Measurements from ENCODE around the gene GPR17.

The GPR17 gene

GRCh38 chr2:127665267-127665893, 19.4 kb downstream of the GPR17 start:
- DNase-seq (ENCODE audit: extremely low read depth in 1 of 2, low read depth in 1 of 2): no peak

- no peak for DNase-seq (ENCODE audit: extremely low read depth in 1 of 2, low read depth in 1 of 2)
Measured at GRCh38 chr2:127669056-127669455, 23.1 kb downstream of the GPR17 start.

- no peak for DNase-seq (ENCODE audit: extremely low read depth in 1 of 2, low read depth in 1 of 2)
Measured at GRCh38 chr2:127670055-127670956, 24.4 kb downstream of the GPR17 start.

- DNase-seq (ENCODE audit: extremely low read depth in 1 of 2, low read depth in 1 of 2): no peak
Measured at GRCh38 chr2:127670957-127671290, 25.0 kb downstream of the GPR17 start.

- DNase-seq (ENCODE audit: extremely low read depth in 1 of 2, low read depth in 1 of 2): no peak
Measured at GRCh38 chr2:127671557-127672302, 25.8 kb downstream of the GPR17 start.

- DNase-seq (ENCODE audit: extremely low read depth in 1 of 2, low read depth in 1 of 2): no peak
Measured at GRCh38 chr2:127672341-127673224, 26.6 kb downstream of the GPR17 start.

- DNase-seq (ENCODE audit: extremely low read depth in 1 of 2, low read depth in 1 of 2): no peak
Measured at GRCh38 chr2:127673291-127674069, 27.5 kb downstream of the GPR17 start.

GRCh38 chr2:127674241-127675209, 28.6 kb downstream of the GPR17 start:
- DNase-seq (ENCODE audit: extremely low read depth in 1 of 2, low read depth in 1 of 2): no peak

GRCh38 chr2:127675331-127676261, 29.6 kb downstream of the GPR17 start, which contains the start of gene LIMS2:
Gene LIMS2, minus strand, starts transcription at chr2:127675530. Its CDS starts 506 bp downstream, at chr2:127675024.
- DNase-seq (ENCODE audit: extremely low read depth in 1 of 2, low read depth in 1 of 2): no peak

GRCh38 chr2:127676906-127677305, 31.0 kb downstream of the GPR17 start:
- no peak for DNase-seq (ENCODE audit: extremely low read depth in 1 of 2, low read depth in 1 of 2)

GRCh38 chr2:127678531-127678930, 32.6 kb downstream of the GPR17 start:
- DNase-seq (ENCODE audit: extremely low read depth in 1 of 2, low read depth in 1 of 2): no peak

GRCh38 chr2:127678991-127679390, 33.0 kb downstream of the GPR17 start:
- DNase-seq (ENCODE audit: extremely low read depth in 1 of 2, low read depth in 1 of 2): no peak

GRCh38 chr2:127679680-127680361, 33.9 kb downstream of the GPR17 start:
- DNase-seq (ENCODE audit: extremely low read depth in 1 of 2, low read depth in 1 of 2): no peak

GRCh38 chr2:127680706-127681287, 34.8 kb downstream of the GPR17 start:
- no peak for DNase-seq (ENCODE audit: extremely low read depth in 1 of 2, low read depth in 1 of 2)

- no peak for DNase-seq (ENCODE audit: extremely low read depth in 1 of 2, low read depth in 1 of 2)
Measured at GRCh38 chr2:127681288-127681804, 35.4 kb downstream of the GPR17 start.
